Measurements from ENCODE around the gene HP.

Gene HP

DNA sequence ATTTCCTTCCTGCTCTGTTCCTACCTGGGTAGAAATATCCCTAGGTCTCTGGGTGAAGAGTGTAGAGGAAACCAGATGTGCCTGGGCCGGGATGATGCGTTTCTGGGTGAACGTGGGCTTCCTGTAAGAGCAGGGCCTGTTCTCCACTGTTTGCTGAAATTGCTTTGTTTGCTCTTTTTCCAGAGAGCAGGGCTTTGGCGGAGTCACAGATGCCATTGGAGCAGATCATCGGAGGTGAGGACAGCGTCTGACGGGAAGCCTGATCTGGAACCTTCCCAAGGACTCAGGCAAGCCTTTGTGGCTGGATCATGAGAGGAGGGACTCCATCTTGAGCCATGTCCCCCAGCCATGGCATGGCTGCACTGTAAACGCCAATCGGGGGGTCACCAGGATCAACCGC lies 30.3 kb upstream of the HP start:
- Histone ChIP-seq H3K36me3 (peaks cover 33% of the 10 kb centered on the region), H3K9me3 (no peaks in the 10 kb centered on the region), H3K4me1 (no peaks in the 10 kb centered on the region), H3K4me3 (ENCODE audit: low read depth, low read length) (no peak overlapping the region), H3K27me3 (no peaks in the 10 kb centered on the region)
- no peak for DNase-seq
- TF ChIP-seq, protein P1, sequence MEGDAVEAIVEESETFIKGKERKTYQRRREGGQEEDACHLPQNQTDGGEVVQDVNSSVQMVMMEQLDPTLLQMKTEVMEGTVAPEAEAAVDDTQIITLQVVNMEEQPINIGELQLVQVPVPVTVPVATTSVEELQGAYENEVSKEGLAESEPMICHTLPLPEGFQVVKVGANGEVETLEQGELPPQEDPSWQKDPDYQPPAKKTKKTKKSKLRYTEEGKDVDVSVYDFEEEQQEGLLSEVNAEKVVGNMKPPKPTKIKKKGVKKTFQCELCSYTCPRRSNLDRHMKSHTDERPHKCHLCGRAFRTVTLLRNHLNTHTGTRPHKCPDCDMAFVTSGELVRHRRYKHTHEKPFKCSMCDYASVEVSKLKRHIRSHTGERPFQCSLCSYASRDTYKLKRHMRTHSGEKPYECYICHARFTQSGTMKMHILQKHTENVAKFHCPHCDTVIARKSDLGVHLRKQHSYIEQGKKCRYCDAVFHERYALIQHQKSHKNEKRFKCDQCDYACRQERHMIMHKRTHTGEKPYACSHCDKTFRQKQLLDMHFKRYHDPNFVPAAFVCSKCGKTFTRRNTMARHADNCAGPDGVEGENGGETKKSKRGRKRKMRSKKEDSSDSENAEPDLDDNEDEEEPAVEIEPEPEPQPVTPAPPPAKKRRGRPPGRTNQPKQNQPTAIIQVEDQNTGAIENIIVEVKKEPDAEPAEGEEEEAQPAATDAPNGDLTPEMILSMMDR (IDR thresholded peaks at IDR 0.05; ENCODE audit: low read depth, low read length), result no peak

- no peaks in the 10 kb centered on the region for H3K9me3 ChIP-seq
- TF ChIP-seq, protein P1 (IDR thresholded peaks at IDR 0.05; ENCODE audit: low read depth, low read length), result no peak
- H3K4me1 ChIP-seq, result no peaks in the 10 kb centered on the region
- H3K36me3 ChIP-seq, result peaks cover 30% of the 10 kb centered on the region
- H3K4me3 ChIP-seq (ENCODE audit: low read depth, low read length), result no peak overlapping the region
- DNase-seq, result no peak
- H3K27me3 ChIP-seq, result no peaks in the 10 kb centered on the region
These were observed 29.4 kb upstream of the HP start for GRCh38 chr16:72024862-72025382.

- TF ChIP-seq, protein P1 (IDR thresholded peaks at IDR 0.05; ENCODE audit: low read depth, low read length), result no peak
- Histone ChIP-seq H3K27me3 (no peaks in the 10 kb centered on the region), H3K4me3 (ENCODE audit: low read depth, low read length) (no peak overlapping the region), H3K9me3 (no peaks in the 10 kb centered on the region), H3K36me3 (peaks cover 30% of the 10 kb centered on the region), H3K4me1 (no peaks in the 10 kb centered on the region)
- DNase-seq, result no peak
These were observed 28.7 kb upstream of the HP start for GRCh38 chr16:72025404-72026114.

DNA sequence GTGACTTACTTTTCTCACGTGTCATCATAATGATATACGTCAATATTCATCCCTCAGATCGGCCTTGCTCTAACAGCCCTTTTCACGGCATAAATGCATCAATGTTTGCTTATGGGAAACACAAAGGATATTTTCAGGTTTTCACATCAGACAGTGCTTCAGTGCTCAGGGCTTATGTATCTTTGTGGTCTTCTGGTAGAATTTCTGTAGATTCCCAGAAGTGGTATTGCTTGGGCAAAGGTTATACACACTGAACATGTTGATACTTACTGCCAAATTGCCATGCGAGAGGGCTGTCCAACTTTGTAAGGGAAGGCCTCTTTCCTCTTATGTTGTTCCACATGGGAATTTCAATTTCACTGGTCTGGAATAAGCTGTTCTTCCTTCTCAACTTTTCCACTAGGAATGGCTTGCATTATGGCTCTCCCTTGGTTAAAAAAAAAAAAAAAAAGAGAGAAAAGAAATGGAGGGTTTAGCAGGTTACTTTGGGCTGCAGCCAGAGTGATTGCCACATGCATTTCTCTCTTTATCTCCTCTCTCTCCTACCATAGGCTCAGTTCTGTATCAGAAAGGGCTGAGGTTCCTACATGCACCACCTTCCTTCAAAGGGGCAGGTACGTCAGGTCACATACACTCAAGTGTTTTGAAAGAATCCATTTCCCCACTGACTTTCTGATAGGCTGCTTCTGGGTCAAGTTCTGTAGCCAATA lies 26.5 kb upstream of the HP start:
- Histone ChIP-seq H3K4me1 (no peaks in the 10 kb centered on the region), H3K27me3 (no peaks in the 10 kb centered on the region), H3K4me3 (ENCODE audit: low read depth, low read length) (no peak overlapping the region), H3K36me3 (peaks cover 24% of the 10 kb centered on the region), H3K9me3 (no peaks in the 10 kb centered on the region)
- TF ChIP-seq, protein P1 (IDR thresholded peaks at IDR 0.05; ENCODE audit: low read depth, low read length), result no peak
- no peak for DNase-seq

GRCh38 chr16:72029567-72030271 lies 24.6 kb upstream of the HP start:
- Histone ChIP-seq H3K9me3 (no peaks in the 10 kb centered on the region), H3K4me1 (no peaks in the 10 kb centered on the region), H3K36me3 (peaks cover 8% of the 10 kb centered on the region), H3K4me3 (ENCODE audit: low read depth, low read length) (no peak overlapping the region), H3K27me3 (no peaks in the 10 kb centered on the region)
- no peak for DNase-seq
- TF ChIP-seq, protein P1 (IDR thresholded peaks at IDR 0.05; ENCODE audit: low read depth, low read length), result no peak
